T-cell (primary cell): ENCODE results near the gene KLF1. TPM values are rescaled to one million over a fixed set of nuclear protein-coding genes. Genes with fewer than 3 reads are reported as not detected.
"Not testable (repeated sequence)": the region's sequence is repeated elsewhere in the genome, so short reads cannot be mapped to it uniquely, and the experiment has no call there.

Experiments
- ATAC-seq, 4 experiments: fragments of 200-7000 bp in 3 of 4; fragments of 150-1000 bp in 1 of 4; cut with Tn5 transposase; replicated peaks in 1 of 4; 1 replicate in 3 of 4; 2 replicates in 1 of 4; pipeline ENCODE4 v1.10.0; 2021; ENCODE audit warnings: moderate library complexity in 3 of 4, mild to moderate bottlenecking in 2 of 4, moderate number of reproducible peaks in 1 of 4
- CTCF ChIA-PET, 2 donors: fragments of 300-600 bp; sonication (Branson Sonifier 250); formaldehyde crosslinking; loops; one replicate each; lab custom pipeline; 2022; ENCODE audit warnings: antibody characterized with exemption in 2 of 2; lab: Charles Lee
- POLR2A ChIA-PET, 2 donors: fragments of 300-600 bp; sonication (Branson Sonifier 250); formaldehyde crosslinking; loops; one replicate each; lab custom pipeline; 2022; ENCODE audit warnings: antibody characterized with exemption in 2 of 2; lab: Charles Lee
- DNase-seq, 35 experiments: peaks; one replicate each; pipeline versions ENCODE4 v3.0.0 to v3.0.0-alpha.2; 2013 to 2023
- H3K27ac ChIP-seq: one replicate; pipeline ENCODE4 v1.5.1; 2013; ENCODE audit warnings: low read length
- H3K27me3 ChIP-seq, 2 experiments: replicated peaks in 1 of 2; 1 replicate in 1 of 2; 2 replicates in 1 of 2; pipeline versions ENCODE4 v1.6.1 to v1.7.0; 2013; ENCODE audit warnings: low read length in 1 of 2, mixed read lengths in 1 of 2; ENCODE audit not compliant: control insufficient read depth in 2 of 2, insufficient read depth in 2 of 2; ENCODE audit errors: extremely low read depth in 1 of 2
- H3K36me3 ChIP-seq, 2 donors: 1 replicate in 1 of 2; 2 replicates in 1 of 2; pipeline versions ENCODE4 v1.6.1 to v1.7.0; 2013; ENCODE audit warnings: low read length in 1 of 2; ENCODE audit not compliant: control insufficient read depth in 2 of 2, insufficient read depth in 1 of 2; ENCODE audit errors: extremely low read depth in 1 of 2
- H3K4me1 ChIP-seq, 2 experiments: 1 replicate in 1 of 2; 2 replicates in 1 of 2; pipeline versions ENCODE4 v1.6.1 to v1.7.0; 2013; ENCODE audit warnings: low read length in 2 of 2, mixed read lengths in 1 of 2; ENCODE audit not compliant: insufficient read depth in 2 of 2, control insufficient read depth in 1 of 2; ENCODE audit errors: extremely low read depth in 1 of 2
- H3K4me3 ChIP-seq, 2 donors: 1 replicate in 1 of 2; 2 replicates in 1 of 2; pipeline versions ENCODE4 v1.5.1 to v1.7.0; 2013; ENCODE audit warnings: mild to moderate bottlenecking in 2 of 2, low read length in 1 of 2, moderate library complexity in 1 of 2; ENCODE audit not compliant: control insufficient read depth in 1 of 2; ENCODE audit errors: extremely low read depth in 1 of 2
- H3K9me3 ChIP-seq: 2 replicates; pipeline ENCODE4 v1.7.0; 2013
- H3K27ac Mint-ChIP-seq, 2 donors: one replicate each; pipeline ENCODE4 v1.8.0; 2020 to 2021; ENCODE audit warnings: mild to moderate bottlenecking in 2 of 2, mixed read lengths in 2 of 2
- H3K27me3 Mint-ChIP-seq, 2 donors: one replicate each; pipeline ENCODE4 v1.8.0; 2021 to 2022; ENCODE audit warnings: mixed read lengths in 2 of 2
- H3K36me3 Mint-ChIP-seq: one replicate; pipeline ENCODE4 v1.8.0; 2021; ENCODE audit warnings: mixed read lengths
- H3K4me1 Mint-ChIP-seq, 3 donors: one replicate each; pipeline ENCODE4 v1.8.0; 2020 to 2022; ENCODE audit warnings: mixed read lengths in 3 of 3, mild to moderate bottlenecking in 1 of 3
- H3K4me3 Mint-ChIP-seq, 3 donors: one replicate each; pipeline ENCODE4 v1.8.0; 2020 to 2022; ENCODE audit warnings: mild to moderate bottlenecking in 3 of 3, mixed read lengths in 3 of 3, moderate library complexity in 3 of 3
- H3K9me3 Mint-ChIP-seq, 3 donors: one replicate each; pipeline ENCODE4 v1.8.0; 2020 to 2022; ENCODE audit warnings: mixed read lengths in 3 of 3
- WGBS: methylation state at CpG from one replicate; pipeline ENCODE4 v1.1.5; 2013; ENCODE audit warnings: missing lambda C conversion rate; ENCODE audit not compliant: insufficient coverage; 5-methylcytosine and 5-hydroxymethylcytosine counted together
- total RNA-seq, 35 experiments: library from RNA in 6 of 35; stranded (reverse) in 6 of 35; fragments of 120-200 nt in 1 of 35; gene quantifications; one replicate each; pipeline versions ENCODE4 v1.2.1 to v1.2.4 and lab custom pipeline; 2013 to 2026

Gene KLF1
- total RNA-seq, 5 donors from 2014 or later (not counting 1 experiment from before 2014, with no cell fraction given) = 0.36 to 0.67 (median 0.38) TPM; not detected in 2

- H3K4me1 Mint-ChIP-seq = peaks cover 23 to 29% (median 23%) of the 10 kb centered on the region in 3 donors
- no peaks in the 10 kb centered on the region for H3K9me3 ChIP-seq
- H3K9me3 Mint-ChIP-seq = no peaks in the 10 kb centered on the region
- no peaks in the 10 kb centered on the region for H3K27me3 ChIP-seq
- H3K27me3 Mint-ChIP-seq = no peaks in the 10 kb centered on the region
- H3K36me3 ChIP-seq = peaks cover 14 to 43% of the 10 kb centered on the region in 2 donors
- ATAC-seq (no peak), DNase-seq (no peak)
- H3K4me3 ChIP-seq = no peak overlapping the region
- H3K27ac Mint-ChIP-seq = no peak overlapping the region
- H3K4me1 ChIP-seq = peaks cover 10 to 19% of the 10 kb centered on the region in 2 experiments
- H3K36me3 Mint-ChIP-seq = peaks cover 33% of the 10 kb centered on the region
- ChIA-PET POLR2A (no interaction called here), CTCF (interaction anchor here in 1 of 2 donors (0.6 kb wide), 1 partner anchor 23 kb away, joined by 4 read pairs; no protein-coding TSS in a partner anchor)
- WGBS = 100% methylated on average over 3 of the region's 5 CpGs
- H3K4me3 Mint-ChIP-seq = peak overlapping the region; percentile 41 to 95 (median 50)
- no peak overlapping the region for H3K27ac ChIP-seq
Observed at GRCh38 chr19:12893582-12893981, 6.6 kb upstream of the KLF1 start.

- DNase-seq (no peak), ATAC-seq (no peak)
- H3K4me3 ChIP-seq = peak overlapping the region; percentile 74 to 82
- H3K4me1 ChIP-seq = peaks cover 10 to 19% of the 10 kb centered on the region in 2 experiments
- POLR2A ChIA-PET = interaction anchor here in 1 of 2 donors (1.1 kb wide), 2 partner anchors 10 to 154 kb away, joined by 4 to 5 read pairs; partner anchors contain the start of gene GET3
- H3K36me3 ChIP-seq = peaks cover 9 to 24% of the 10 kb centered on the region in 2 donors
- peak overlapping the region; percentile 63 for H3K27ac ChIP-seq
- H3K27me3 Mint-ChIP-seq = no peaks in the 10 kb centered on the region
- peaks cover 24% of the 10 kb centered on the region for H3K36me3 Mint-ChIP-seq
- WGBS = 9% methylated on average over 20 of the region's 26 CpGs
- H3K9me3 ChIP-seq = no peaks in the 10 kb centered on the region
- H3K27ac Mint-ChIP-seq = peak overlapping the region; percentile 92 to 94
- H3K4me3 Mint-ChIP-seq = peak overlapping the region; percentile 95 to 99 (median 97)
- no peaks in the 10 kb centered on the region for H3K9me3 Mint-ChIP-seq
- CTCF ChIA-PET = interaction anchor here (0.5 to 1.5 kb wide), 7 partner anchors 21 to 219 kb away, joined by 3 to 8 read pairs (median 4); partner anchors contain the start of gene SYCE2 (in 1 of the 2)
- H3K27me3 ChIP-seq = no peaks in the 10 kb centered on the region
- H3K4me1 Mint-ChIP-seq = peaks cover 23 to 29% (median 23%) of the 10 kb centered on the region in 3 donors
Observed at GRCh38 chr19:12891553-12892021, 4.6 kb upstream of the KLF1 start.

GRCh38 chr19:12890787-12891552 lies 4.0 kb upstream of the KLF1 start, which contains the start of gene GCDH:
Gene GCDH, plus strand, starts transcription at chr19:12891160. Its CDS starts 145 bp downstream, at chr19:12891305.
- Mint-ChIP-seq H3K4me1 (peaks cover 27 to 33% (median 27%) of the 10 kb centered on the region in 3 donors), H3K27me3 (no peaks in the 10 kb centered on the region), H3K36me3 (peaks cover 24% of the 10 kb centered on the region), H3K4me3 (peak within 1 kb of the TSS; percentile 95 to 99 (median 97)), H3K27ac (peak within 1 kb of the TSS; percentile 92 to 94), H3K9me3 (no peaks in the 10 kb centered on the region)
- no peaks in the 10 kb centered on the region for H3K27me3 ChIP-seq
- no peaks in the 10 kb centered on the region for H3K9me3 ChIP-seq
- CTCF ChIA-PET = interaction anchor here (0.5 to 1.5 kb wide), 13 partner anchors 22 to 1896 kb away, joined by 3 to 8 read pairs (median 3); partner anchors contain the start of genes CALR (in 1 of the 2), FARSA (in 1 of the 2) and SYCE2 (in 1 of the 2)
- POLR2A ChIA-PET = interaction anchor here (0.6 to 1.1 kb wide), 8 partner anchors 8 to 154 kb away, joined by 3 to 9 read pairs (median 4); partner anchors contain the start of genes GET3 (in 1 of the 2) and SYCE2 (in 1 of the 2)
- H3K36me3 ChIP-seq = peaks cover 5 to 18% of the 10 kb centered on the region in 2 donors
- WGBS = under 1% methylated on average over 48 of the region's 49 CpGs
- peak within 1 kb of the TSS; percentile 74 to 82 for H3K4me3 ChIP-seq
- peaks cover 10 to 23% of the 10 kb centered on the region in 2 experiments for H3K4me1 ChIP-seq
- DNase-seq (peak; percentile 86 to 98 (median 96)), ATAC-seq (peak; percentile 89 to 97 (median 96))
- peak within 1 kb of the TSS; percentile 63 for H3K27ac ChIP-seq

- peaks cover 24% of the 10 kb centered on the region for H3K36me3 Mint-ChIP-seq
- not testable (repeated sequence) for H3K9me3 Mint-ChIP-seq, H3K9me3 ChIP-seq, ATAC-seq, DNase-seq, H3K27me3 Mint-ChIP-seq, H3K27me3 ChIP-seq
- Histone ChIP-seq H3K27ac (peak overlapping the region; percentile 63), H3K4me3 (peak overlapping the region; percentile 74 to 82), H3K36me3 (peaks cover 3 to 15% of the 10 kb centered on the region in 2 donors), H3K4me1 (peaks cover 10 to 28% of the 10 kb centered on the region in 2 experiments)
- CTCF ChIA-PET = interaction anchor here (0.5 to 1.5 kb wide), 10 partner anchors 29 to 1895 kb away, joined by 3 to 8 read pairs (median 3); partner anchors contain the start of genes CALR (in 1 of the 2), FARSA (in 1 of the 2) and SYCE2 (in 1 of the 2)
- peak overlapping the region; percentile 92 to 94 for H3K27ac Mint-ChIP-seq
- POLR2A ChIA-PET = interaction anchor here (0.6 to 1.1 kb wide), 7 partner anchors 8 to 153 kb away, joined by 3 to 9 read pairs (median 5); partner anchors contain the start of gene GET3 (in 1 of the 2)
- peak overlapping the region; percentile 95 to 99 (median 97) for H3K4me3 Mint-ChIP-seq
- WGBS = 21% methylated on average over 7 of the region's 10 CpGs
- peaks cover 27 to 33% (median 27%) of the 10 kb centered on the region in 3 donors for H3K4me1 Mint-ChIP-seq
Observed at GRCh38 chr19:12890299-12890786, 3.3 kb upstream of the KLF1 start.

GRCh38 chr19:12888006-12888603 lies 1.1 kb upstream of the KLF1 start:
- H3K4me3 Mint-ChIP-seq = no peak overlapping the region

More at GRCh38 chr19:12888006-12888603, 1.1 kb upstream of the KLF1 start:
- 75% methylated on average over 2 of the region's 5 CpGs for WGBS
- Mint-ChIP-seq H3K27me3 (no peaks in the 10 kb centered on the region), H3K9me3 (no peaks in the 10 kb centered on the region), H3K27ac (no peak overlapping the region), H3K36me3 (peaks cover 3% of the 10 kb centered on the region), H3K4me1 (peaks cover 33 to 40% (median 36%) of the 10 kb centered on the region in 3 donors)
- H3K27me3 ChIP-seq = peaks cover 0 to 8% of the 10 kb centered on the region in 2 experiments
- ATAC-seq (no peak), DNase-seq (no peak)
- H3K4me3 ChIP-seq = no peak overlapping the region
- H3K9me3 ChIP-seq = no peaks in the 10 kb centered on the region
- CTCF ChIA-PET = interaction anchor here in 1 of 2 donors (0.7 kb wide), 1 partner anchor 22 kb away, joined by 5 read pairs; no protein-coding TSS in a partner anchor
- H3K36me3 ChIP-seq = peaks cover 0 to 1% of the 10 kb centered on the region in 2 donors
- peaks cover 10 to 39% of the 10 kb centered on the region in 2 experiments for H3K4me1 ChIP-seq
- POLR2A ChIA-PET = interaction anchor here in 1 of 2 donors (0.6 kb wide), 1 partner anchor 299 kb away, joined by 6 read pairs; no protein-coding TSS in a partner anchor
- no peak overlapping the region for H3K27ac ChIP-seq
